ENCODE results near the gene EGFLAM.
"Not testable (repeated sequence)": the region's sequence is repeated elsewhere in the genome, so short reads cannot be mapped to it uniquely, and the experiment has no call there.

Gene EGFLAM

DNA sequence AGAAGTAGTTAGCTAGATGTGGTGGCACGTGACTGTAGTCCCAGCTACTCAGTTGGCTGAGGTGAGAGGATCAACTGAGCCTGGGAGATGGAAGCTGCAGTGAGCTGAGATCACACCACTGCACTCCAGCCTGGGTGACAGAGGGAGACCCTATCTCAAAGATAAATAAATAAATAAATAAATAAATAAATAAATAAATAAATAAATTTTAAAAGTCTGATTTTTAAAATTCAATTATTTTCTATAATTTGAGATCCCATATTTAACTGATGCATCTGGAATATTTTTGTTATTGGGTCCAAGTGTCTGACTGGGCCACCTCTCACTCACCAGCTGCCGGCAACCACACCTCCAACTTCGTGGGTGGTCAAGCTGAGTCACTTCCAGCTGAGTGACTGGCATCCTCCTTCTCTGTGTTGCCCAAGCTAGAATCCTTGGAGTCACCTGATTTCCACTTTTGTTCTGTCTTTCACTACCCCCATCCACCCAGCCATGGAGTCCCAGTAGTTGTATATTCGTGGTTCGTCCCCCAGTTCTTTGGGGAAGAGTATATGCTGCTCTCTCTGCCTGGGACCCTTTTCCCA is 70.9 kb downstream of the EGFLAM start:
- no peak for DNase-seq (ENCODE audit: low read depth in 2 of 2)

DNA sequence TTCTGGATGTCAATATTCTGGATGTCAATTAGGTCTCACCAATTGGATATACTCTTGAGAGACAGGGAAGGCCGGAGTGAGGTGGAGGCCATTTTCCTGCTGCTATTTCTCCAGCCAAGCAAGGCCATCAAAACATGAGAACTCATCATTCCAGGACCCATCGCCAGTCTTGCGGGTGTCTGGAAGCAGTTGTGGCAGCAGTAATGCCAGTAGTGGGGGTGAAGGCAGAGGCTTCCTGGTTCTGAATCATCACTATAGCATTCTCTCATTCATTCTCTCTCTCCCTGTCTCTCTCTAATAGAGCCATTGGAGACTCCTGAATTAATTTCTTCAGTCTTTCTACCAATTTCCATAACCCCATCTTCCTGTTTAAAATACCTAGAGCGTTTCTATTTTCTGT is 71.8 kb downstream of the EGFLAM start:
- DNase-seq (ENCODE audit: low read depth in 2 of 2): no peak

DNA sequence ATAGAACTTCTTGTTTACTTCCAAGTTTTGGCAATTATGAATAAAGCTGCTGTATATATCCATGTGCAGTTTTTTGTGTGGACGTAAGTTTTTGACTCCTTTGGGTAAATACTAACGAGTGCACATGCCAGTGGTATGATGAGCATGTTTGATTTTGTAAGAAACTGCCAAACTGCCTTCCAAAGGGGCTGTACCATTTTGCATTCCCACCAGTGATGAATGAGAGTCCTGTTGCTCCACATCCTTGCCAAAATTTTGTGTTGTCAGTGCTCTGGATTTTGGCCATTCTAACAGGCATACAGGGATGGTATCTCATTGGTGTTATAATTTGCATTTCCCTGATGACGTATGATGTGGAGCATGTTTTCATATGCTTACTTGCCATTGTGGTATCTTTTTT is 73.5 kb downstream of the EGFLAM start:
- DNase-seq (ENCODE audit: low read depth in 2 of 2): no peak

DNA sequence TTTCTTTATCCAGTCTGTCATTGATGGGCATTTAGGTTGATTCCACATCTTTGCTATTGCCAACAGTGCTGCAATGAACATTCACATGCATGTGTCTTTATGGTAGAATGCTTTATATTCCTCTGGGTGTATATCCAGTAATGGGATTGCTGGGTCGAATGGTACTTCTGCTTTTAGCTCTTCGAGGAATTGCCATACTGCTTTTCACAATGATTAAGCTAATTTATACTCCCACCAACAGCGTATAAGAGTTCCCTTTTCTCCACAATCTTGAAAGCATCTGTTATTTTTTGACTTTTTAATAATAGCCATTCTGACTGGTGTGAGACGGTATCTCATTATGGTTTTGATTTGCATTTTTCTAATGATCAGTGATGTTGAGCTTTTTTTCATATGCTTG is 74.8 kb downstream of the EGFLAM start:
- DNase-seq (ENCODE audit: low read depth in 2 of 2): not testable (repeated sequence)

DNA sequence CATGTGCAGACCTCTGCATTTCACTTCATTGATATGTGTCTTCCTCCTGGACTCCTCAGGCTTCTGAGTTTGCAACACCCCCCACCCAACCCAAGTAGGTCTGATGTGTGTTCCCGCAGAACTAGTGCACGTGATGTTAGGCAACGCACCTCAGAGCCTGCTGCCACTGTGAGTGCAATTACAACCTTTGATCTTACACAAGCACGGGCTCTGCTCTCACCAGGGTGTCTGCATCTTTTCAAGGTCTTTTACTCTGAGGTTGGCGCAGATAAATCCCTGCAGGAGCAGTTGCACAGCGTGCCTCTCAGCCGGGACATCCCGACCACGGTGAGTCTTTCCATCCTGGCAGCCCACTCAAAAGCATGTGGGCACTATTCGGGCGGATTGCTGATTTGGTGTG is 80.1 kb downstream of the EGFLAM start:
- DNase-seq (ENCODE audit: low read depth in 2 of 2): no peak

DNA sequence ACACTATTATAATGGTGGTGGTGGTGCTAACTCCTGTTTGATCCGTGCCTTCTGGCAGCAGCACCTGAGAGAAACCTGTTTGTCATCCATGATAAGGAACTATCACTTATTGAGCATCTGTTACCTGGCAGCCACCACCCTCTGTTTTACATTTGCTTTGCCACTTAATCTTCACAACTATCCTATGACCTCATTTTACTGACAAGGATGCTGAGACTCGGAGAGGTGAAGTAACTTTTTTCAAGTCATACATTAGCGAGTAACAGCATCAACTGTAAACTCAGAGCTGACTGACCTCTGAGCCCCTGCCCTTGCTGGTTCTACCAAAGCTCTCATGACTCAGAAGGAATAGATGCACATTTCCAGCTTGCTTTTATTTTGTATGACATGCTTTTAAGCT is 81.1 kb downstream of the EGFLAM start:
- DNase-seq (ENCODE audit: low read depth in 2 of 2): no peak

DNA sequence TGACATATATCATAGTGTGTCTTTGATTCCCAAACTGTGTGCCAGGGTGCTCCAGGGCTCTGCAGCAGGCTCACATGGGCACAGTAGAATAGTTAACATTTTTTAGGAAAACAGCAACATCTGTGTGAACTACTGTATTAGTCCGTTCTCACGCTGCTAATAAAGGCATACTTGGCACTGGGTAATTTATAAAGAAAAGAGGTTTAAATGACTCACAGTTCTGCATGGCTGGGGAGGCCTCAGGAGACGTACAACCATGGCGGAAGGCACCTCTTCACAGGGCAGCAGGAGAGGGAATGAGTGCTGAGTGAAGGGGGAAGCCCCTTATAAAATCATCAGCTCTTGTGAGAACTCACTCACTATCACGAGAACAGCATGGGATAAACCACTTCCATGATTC is 82.7 kb downstream of the EGFLAM start:
- DNase-seq (ENCODE audit: low read depth in 2 of 2): no peak

DNA sequence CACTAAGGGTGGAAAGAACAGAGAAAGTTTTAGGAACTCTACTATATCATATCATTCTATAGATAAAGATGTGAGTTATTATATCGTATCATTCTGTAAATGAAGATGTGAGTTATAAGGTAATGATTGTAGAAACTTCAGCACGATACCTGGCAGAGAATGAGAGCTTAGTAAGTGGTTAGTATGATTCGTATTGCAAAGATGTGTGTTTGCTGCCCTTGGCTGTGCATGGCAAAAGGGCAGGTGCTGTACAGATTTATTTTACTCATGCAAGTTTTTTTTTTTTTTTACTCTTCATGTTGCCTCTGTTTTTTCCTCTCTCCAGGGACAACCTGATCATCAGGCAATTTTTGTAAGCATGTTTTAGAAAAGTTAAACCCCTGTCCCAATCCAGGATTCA is 83.3 kb downstream of the EGFLAM start:
- no peak for DNase-seq (ENCODE audit: low read depth in 2 of 2)

DNA sequence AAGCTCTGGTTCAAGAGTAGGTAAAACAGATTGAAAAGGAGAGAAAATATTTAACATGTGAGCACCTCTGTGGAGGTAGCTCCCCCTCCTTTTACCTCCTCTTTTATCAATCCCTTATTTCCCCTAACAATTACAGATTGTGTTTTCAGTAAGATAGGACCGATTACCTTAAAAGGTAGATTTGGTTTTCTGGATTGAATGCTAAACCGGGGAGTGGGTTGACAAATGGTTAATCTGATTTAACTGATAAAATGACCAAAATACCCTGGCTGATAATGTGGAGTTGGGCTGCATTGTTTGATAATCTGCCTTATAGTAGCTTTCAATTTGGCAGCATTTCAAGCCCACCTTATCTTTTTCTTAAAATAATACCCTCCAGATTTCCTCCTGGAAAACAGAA is 83.9 kb downstream of the EGFLAM start:
- no peak for DNase-seq (ENCODE audit: low read depth in 2 of 2)

DNA sequence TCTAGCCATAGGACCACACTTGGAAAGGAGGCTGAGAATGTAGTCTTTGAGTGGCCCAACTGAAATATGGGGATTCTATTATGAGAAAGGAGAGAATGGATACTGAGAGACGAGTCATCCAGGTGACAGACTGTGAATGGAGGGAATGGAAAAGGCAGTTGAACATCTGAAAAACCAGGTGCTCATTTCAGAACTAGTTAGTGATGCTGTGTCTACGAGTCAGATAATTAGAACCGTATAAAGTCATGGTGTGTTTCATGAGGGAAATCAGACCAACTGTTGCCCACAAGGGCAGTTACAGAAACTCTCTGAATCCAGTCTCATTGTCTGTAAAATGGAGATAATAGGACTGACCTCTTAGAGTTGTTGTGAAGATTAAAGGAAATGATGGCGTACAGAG is 86.5 kb downstream of the EGFLAM start:
- DNase-seq (ENCODE audit: low read depth in 2 of 2): no peak

DNA sequence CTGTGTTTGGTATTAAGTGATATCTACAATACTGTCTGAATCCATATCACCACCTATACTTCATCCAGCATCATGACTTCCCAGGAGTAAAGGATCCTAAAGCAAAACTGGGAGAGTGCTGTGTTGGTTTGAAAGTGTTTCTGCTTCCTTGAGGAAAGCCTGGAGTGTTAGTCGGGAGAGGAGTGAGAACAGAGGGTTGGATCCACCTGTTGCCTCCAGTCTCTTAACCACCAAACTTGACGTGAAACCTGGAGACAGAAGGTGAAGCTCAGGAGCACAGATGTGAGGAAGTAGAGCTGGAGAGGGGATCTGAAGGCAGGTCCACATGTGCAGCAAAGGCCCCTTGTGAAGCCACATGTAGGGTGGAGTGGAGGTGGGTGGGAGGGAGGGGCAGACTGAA is 88.2 kb downstream of the EGFLAM start:
- no peak for DNase-seq (ENCODE audit: low read depth in 2 of 2)

DNA sequence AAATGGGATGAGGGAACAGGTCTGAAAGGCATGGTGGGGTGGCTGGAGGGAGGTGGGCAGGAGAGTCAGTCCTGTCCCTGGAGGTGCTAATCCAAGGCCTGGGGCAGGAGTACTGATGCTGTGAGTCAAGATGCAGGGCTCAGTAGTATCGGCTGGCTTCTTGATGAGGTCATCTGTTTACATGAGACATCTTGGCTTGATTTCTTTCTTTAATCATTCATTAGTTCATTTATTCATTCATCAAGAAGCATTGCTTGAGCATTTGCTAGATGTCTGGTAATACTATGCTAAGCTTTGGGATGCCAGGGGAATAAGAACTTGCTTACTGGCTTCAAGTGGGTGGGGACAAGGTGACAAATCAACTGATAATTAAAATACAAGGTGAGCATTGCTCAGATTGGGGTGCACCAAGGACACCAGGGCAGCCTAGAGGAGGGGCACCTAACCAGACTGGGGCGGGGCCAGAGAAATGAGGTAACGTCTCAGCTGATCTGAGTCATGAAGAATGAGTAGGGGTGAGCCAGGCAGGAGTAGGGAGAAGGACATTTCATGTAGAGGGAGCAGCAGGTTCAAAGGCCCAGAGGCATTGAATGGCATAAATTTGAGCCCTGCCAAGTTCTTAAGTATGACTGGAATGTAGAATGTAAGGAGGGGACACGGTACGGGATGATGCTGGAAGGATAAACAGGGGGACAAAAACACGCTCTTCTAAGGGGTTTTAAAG is 88.8 kb downstream of the EGFLAM start:
- no peak for DNase-seq (ENCODE audit: low read depth in 2 of 2)

DNA sequence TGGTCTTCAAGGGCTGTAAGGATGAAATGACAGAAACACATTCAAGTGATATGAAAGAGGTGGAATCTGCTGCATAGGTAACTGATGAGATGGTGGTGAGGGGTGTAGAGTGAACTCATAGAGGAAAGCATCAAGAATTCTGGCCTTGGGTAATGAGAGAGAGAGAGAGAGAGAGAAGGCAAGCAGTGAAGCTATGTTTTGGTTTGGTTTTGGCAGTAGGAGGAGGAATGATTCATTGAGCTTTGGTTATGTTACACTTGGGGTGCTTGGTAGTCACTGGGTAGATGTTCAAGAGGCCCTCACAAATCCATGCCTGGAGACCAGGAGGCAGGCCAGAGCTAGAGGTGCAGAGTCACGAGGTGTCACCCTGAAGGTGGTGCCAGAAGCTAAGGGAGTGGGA is 89.5 kb downstream of the EGFLAM start:
- no peak for DNase-seq (ENCODE audit: low read depth in 2 of 2)

DNA sequence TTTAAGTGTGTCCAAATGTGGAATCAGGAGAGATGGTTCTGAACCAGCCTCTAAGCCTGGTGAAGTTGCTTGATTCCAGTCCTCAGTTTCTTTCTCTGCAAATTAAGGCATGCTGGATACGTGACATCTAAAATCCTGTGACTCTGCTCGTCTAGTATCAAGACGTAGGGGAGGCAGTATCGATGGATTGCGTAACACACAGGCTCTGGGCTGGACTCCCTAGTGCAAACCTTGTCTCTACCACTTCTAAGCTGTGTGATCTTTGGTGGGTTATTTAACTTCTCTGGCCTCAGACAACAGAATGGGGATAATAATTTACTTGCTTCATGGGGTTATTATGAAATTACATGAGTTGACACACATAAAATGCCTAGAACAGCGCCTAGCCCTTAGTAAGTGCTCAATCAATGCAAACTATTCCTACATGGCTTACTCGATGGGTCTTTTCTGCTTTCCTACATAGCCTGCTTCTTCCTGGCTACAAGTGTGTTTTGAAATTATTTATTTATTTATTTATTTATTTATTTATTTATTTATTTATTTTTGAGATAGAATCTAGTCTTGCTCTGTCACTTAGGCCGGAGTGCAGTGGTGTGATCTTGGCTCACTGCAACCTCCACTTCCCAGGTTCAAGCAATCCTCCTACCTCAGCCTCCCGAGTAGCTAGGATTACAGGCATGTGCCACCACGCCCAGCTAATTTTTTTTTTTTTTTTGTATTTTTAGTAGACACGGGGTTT is 102.1 kb downstream of the EGFLAM start:
- no peak for DNase-seq (ENCODE audit: low read depth in 2 of 2)

DNA sequence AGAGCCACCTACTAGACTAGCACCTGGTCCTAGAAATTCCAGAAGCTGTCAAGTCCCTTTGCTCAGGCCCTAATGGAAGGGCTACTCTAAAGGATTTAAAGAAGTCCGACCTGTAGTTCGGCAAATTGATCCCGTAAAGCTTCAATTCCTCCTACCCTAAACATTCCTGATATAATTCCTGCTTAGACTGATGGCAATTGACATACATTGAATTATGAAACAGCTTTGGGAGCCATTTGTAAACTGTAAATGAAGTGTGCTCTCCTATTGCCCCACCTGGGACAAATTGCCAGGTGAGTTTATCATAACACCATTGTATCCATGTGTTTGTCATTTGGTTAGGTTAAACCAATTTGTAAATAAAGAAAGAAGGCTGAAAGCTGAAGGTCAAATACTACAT is 104.4 kb downstream of the EGFLAM start:
- DNase-seq (ENCODE audit: low read depth in 2 of 2): no peak

DNA sequence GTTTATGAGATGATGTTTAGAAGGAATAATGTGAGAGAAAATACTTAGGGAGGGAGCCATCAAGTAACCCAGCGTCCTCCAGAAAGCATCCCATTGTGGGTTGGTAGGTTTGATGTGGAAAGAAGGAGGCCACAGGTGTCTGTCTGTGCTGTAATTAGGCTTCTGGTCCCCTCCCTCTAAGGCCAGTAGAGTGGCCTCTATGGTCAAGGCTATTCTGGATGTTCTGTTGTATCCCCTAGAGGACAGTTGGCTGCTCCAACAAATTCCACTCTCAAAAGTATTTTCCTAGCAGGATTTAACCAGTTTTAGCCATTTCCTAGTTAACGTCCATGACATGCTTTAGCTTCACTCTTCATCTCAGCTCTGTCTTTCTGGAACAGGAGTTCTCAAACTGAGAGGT is 106.5 kb downstream of the EGFLAM start:
- DNase-seq (ENCODE audit: low read depth in 2 of 2): no peak

DNA sequence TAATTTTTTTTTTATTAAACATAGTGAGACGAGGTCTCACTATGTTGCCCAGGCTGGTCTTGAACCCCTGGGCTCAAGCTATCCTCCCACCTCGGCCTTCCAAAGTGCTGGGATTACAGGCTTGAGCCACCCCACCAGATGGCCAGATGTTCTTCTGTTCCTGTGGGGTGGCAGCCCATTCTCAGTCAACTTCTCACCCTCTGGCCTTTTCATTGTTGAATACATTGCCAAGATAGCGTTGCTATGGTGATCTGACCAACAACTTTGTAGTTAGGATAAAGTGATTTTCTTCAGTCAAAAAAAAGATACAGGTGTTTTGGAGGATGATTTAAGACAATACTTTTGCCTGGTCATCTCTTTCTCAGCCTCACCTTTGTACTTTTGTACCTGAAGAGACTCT is 109.1 kb downstream of the EGFLAM start:
- no peak for DNase-seq (ENCODE audit: low read depth in 2 of 2)

DNA sequence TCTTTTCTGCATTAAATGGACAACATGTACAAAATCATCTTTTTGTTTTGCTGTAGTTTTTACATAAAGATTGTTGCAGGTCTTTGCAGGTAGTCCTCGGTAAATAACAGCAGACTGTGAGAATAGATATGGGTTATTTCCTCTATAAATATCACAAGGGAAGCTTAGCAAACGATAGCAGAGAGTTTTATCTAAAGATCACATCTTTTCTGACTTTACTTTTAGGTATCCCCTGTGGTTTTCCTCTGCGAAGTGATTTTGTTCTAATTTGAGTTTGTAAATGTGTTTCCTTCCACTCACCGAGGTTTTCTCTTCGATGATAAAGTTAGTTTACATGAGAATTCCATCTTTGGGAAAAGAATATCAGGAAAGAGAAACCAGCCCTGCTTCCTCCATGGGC is 109.6 kb downstream of the EGFLAM start:
- DNase-seq (ENCODE audit: low read depth in 2 of 2): no peak

DNA sequence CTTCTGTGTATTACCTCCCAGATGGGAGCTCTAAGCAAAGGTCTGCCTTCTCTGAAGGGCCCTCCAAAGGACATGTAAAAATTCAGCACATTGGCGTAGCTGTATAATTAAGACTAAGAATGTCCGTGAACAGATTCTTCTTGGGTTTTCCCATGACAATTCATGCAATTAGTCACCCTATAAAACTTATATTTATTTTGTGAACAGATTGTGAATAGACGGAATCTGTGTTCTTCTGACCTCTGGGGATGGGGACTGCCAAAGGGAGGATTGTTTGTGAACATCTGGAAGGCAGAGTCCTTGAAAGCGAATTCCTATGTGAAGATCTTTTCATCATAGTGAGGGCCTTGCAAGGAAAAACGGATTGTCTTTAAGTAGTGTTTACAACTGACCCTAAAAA is 111.3 kb downstream of the EGFLAM start:
- DNase-seq (ENCODE audit: low read depth in 2 of 2): no peak

DNA sequence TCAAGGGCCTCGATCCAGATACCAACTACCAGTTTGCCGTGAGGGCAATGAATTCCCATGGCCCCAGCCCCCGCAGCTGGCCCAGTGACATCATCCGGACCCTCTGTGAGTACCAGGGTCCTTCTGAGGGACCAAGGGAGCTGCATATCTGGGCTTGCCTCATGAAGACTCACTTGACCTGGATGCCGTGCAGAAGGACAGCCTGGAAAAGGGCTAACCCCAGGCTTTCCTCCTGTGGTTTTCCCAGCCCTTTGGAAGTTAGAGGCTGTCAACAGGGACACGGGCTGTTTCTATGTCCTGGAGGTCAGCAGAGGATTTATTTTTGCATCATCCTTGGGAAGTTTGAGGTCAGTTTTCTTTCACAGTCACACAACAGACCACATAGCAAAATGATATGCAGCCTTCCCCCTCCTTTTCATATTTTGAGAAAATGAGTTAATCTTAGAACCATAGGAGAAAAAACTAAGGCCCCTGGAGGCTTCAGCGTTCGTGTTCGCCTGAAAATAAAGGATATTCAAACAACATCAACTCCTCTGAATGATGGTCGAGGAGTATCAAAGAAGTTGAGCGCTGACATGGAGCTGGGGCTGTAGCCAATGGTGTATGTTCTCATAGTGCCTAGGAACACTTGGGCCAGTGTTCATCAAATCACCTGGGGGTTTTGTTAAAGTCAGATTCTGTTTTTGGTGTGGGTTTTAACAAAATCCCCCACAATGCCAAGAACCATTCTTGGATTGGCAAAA is 112.2 kb downstream of the EGFLAM start:
- DNase-seq (ENCODE audit: low read depth in 2 of 2): no peak

DNA sequence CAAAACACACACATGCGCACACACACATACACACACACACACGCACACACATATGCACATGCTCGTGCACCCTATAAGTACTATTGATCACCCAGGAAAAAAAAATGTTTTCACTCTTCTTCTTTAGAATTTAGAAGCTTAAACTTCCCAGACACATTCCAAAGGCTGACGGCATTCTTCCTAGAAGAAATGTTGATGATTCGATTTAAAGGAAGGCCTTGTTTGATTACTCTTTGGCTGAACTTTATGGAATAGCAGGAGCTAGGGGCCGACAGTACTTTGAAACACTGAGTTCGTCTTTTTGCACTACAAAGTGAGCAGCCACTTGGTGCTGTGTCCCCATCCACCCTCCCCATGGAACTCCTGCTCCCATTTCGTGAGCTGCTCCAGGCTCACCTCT is 113.2 kb downstream of the EGFLAM start:
- no peak for DNase-seq (ENCODE audit: low read depth in 2 of 2)

DNA sequence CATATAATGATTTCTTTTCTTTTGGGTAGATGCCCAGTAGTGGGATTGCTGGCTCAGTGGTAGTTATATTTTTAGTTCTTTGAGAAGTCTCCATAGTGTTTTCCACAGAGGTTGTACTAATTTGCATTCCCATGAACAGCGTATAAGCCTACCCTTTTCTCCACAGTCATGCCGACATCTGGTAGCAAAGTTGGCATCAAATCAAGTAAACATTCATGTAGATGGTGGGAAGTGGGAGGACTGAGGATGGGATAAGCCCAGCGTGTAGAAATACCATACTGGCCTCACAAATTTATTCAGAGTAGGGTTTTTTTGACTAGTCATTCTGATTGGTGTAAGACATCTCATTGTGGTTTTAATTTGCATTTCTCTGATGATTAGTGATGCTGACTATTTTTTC is 115.4 kb downstream of the EGFLAM start:
- DNase-seq (ENCODE audit: low read depth in 2 of 2): no peak

DNA sequence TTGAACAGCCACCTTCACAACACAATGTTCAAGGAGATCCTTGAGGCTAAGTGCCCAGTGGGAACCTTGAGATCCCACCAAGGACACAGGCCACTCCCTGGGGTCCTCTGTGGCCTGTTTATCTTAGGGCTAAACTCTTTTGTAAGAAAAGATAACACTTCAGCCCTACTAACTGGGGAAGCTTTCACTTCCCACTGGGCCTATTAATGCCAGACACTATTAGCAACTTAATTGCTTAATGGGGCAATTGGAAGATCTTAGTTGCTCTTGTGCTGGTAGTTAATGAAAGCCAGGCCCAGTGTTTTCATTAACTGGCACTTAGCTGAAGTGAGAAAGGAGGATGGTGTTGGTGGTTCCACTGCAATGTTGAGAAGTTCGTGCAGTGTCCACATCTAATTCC is 117.1 kb downstream of the EGFLAM start:
- DNase-seq (ENCODE audit: low read depth in 2 of 2): no peak

Measured in stimulated activated CD4-positive, alpha-beta T cell treated with anti-CD3 and anti-CD28 coated beads, Interleukin-12 subunit alpha, Interleukin-12 subunit beta, amount 100 ng/mL, for 24 hours (primary cell).